ENCODE measurements around the gene LRRFIP2.

- TF ChIP-seq POLR2AphosphoS5 (IDR thresholded peaks at IDR 0.05) (no peak), POLR2A (IDR thresholded peaks at IDR 0.05) (no peak), CTCF (IDR thresholded peaks at IDR 0.05) (no peak), EP300 (IDR thresholded peaks at IDR 0.05) (no peak)
Observed at GRCh38 chr3:37137516-37137915, 36.9 kb downstream of the LRRFIP2 start.
